Measurements from ENCODE around the gene MCOLN2.

The MCOLN2 gene

GRCh38 chr1:84884671-84885389, 112.1 kb downstream of the MCOLN2 start:
- peak; percentile 6 for DNase-seq (ENCODE audit: low read depth)
- TF ChIP-seq CTCF (conservative IDR thresholded peaks at IDR 0.05; ENCODE audit: control insufficient read depth, insufficient read depth, low read depth, low read length): peak; percentile 16
- no peak overlapping the region for H3K4me3 ChIP-seq (ENCODE audit: control insufficient read depth, low read depth, low read length)

GRCh38 chr1:84883286-84883685, 113.6 kb downstream of the MCOLN2 start:
- no peak for TF ChIP-seq CTCF (conservative IDR thresholded peaks at IDR 0.05; ENCODE audit: control insufficient read depth, insufficient read depth, low read depth, low read length)
- DNase-seq (ENCODE audit: low read depth): peak; percentile 15
- no peak overlapping the region for H3K4me3 ChIP-seq (ENCODE audit: control insufficient read depth, low read depth, low read length)

- H3K4me3 ChIP-seq (ENCODE audit: control insufficient read depth, low read depth, low read length): no peak overlapping the region
- DNase-seq (ENCODE audit: low read depth): peak; percentile 50
- no peak for TF ChIP-seq CTCF (conservative IDR thresholded peaks at IDR 0.05; ENCODE audit: control insufficient read depth, insufficient read depth, low read depth, low read length)
Measured at GRCh38 chr1:84877592-84877991, 119.3 kb downstream of the MCOLN2 start.

- H3K4me3 ChIP-seq (ENCODE audit: control insufficient read depth, low read depth, low read length): no peak overlapping the region
- no peak for TF ChIP-seq CTCF (conservative IDR thresholded peaks at IDR 0.05; ENCODE audit: control insufficient read depth, insufficient read depth, low read depth, low read length)
- DNase-seq (ENCODE audit: low read depth): no peak
Measured at GRCh38 chr1:84876353-84876752, 120.6 kb downstream of the MCOLN2 start.

All from fibroblast of mammary gland (primary cell).